ENCODE data around the gene PTPN5.
A peak's percentile ranks its signal among the peaks of the same experiment; 100 is the strongest.

The PTPN5 gene

GRCh38 chr11:18727479-18728236, 63.9 kb downstream of the PTPN5 start:
- Histone ChIP-seq H3K36me3 (replicated peaks; ENCODE audit: insufficient read depth, low read length) (no peaks in the 10 kb centered on the region), H3K4me1 (ENCODE audit: low read length) (0 out of 2 replicates have a peak, but pooled peaks cover 4% of the 10 kb centered on the region), H3K27me3 (replicated peaks; ENCODE audit: insufficient read depth, low read length) (no peaks in the 10 kb centered on the region), H2AFZ (ENCODE audit: low read length) (no peak overlapping the region), H3K27ac (ENCODE audit: low read length) (no peak overlapping the region), H3K9me3 (replicated peaks; ENCODE audit: insufficient read depth, low read length) (no peaks in the 10 kb centered on the region), H3K4me2 (ENCODE audit: low read depth, low read length) (no peak overlapping the region), H3F3A (ENCODE audit: insufficient read depth, low read length) (no peaks in the 10 kb centered on the region), H3K9ac (ENCODE audit: low read length) (no peak overlapping the region), H3K79me2 (ENCODE audit: low read length) (no peaks in the 10 kb centered on the region), H3K9me2 (replicated peaks; ENCODE audit: insufficient read depth, low read length) (no peaks in the 10 kb centered on the region), H4K20me1 (ENCODE audit: insufficient read depth, low read length) (no peaks in the 10 kb centered on the region), H3K4me3 (ENCODE audit: low read length) (no peak overlapping the region)
- DNase-seq = peak; percentile 28
- no peak for TF ChIP-seq EZH2 (optimal IDR thresholded peaks at IDR 0.05; ENCODE audit: low read depth, low read length)
- TF ChIP-seq EZH2phosphoT487 (IDR thresholded peaks at IDR 0.05; ENCODE audit: low read length) = no peak
- peak; percentile 83 for TF ChIP-seq CTCF (IDR thresholded peaks at IDR 0.05; ENCODE audit: low read length)

GRCh38 chr11:18726040-18726439, 65.6 kb downstream of the PTPN5 start, which contains the start of gene IGSF22:
IGSF22 (minus strand) TSS chr11:18726188; CDS start chr11:18724236, 1,952 bp downstream.
- Histone ChIP-seq H3F3A (ENCODE audit: insufficient read depth, low read length) (peaks cover 7% of the 10 kb centered on the region; the same call in 1 of the 2 replicates), H3K4me2 (ENCODE audit: low read depth, low read length) (no peak within 1 kb of the TSS), H4K20me1 (ENCODE audit: insufficient read depth, low read length) (no peaks in the 10 kb centered on the region), H3K9ac (ENCODE audit: low read length) (no peak within 1 kb of the TSS), H3K9me2 (replicated peaks; ENCODE audit: insufficient read depth, low read length) (no peaks in the 10 kb centered on the region), H3K27ac (ENCODE audit: low read length) (no peak within 1 kb of the TSS), H3K4me3 (ENCODE audit: low read length) (no peak within 1 kb of the TSS), H3K79me2 (ENCODE audit: low read length) (no peaks in the 10 kb centered on the region), H3K36me3 (replicated peaks; ENCODE audit: insufficient read depth, low read length) (no peaks in the 10 kb centered on the region), H3K27me3 (replicated peaks; ENCODE audit: insufficient read depth, low read length) (no peaks in the 10 kb centered on the region), H3K4me1 (ENCODE audit: low read length) (no peaks in the 10 kb centered on the region), H3K9me3 (replicated peaks; ENCODE audit: insufficient read depth, low read length) (no peaks in the 10 kb centered on the region), H2AFZ (ENCODE audit: low read length) (no peak within 1 kb of the TSS)
- DNase-seq = no peak
- TF ChIP-seq EZH2 (optimal IDR thresholded peaks at IDR 0.05; ENCODE audit: low read depth, low read length) (no peak), CTCF (IDR thresholded peaks at IDR 0.05; ENCODE audit: low read length) (no peak), EZH2phosphoT487 (IDR thresholded peaks at IDR 0.05; ENCODE audit: low read length) (no peak)

- H2AFZ ChIP-seq (ENCODE audit: low read length) = no peak overlapping the region
- H3K27me3 ChIP-seq (replicated peaks; ENCODE audit: insufficient read depth, low read length) = no peaks in the 10 kb centered on the region
- DNase-seq = no peak
- H3K4me1 ChIP-seq (ENCODE audit: low read length) = no peaks in the 10 kb centered on the region
- no peaks in the 10 kb centered on the region for H3K79me2 ChIP-seq (ENCODE audit: low read length)
- no peaks in the 10 kb centered on the region for H3K36me3 ChIP-seq (replicated peaks; ENCODE audit: insufficient read depth, low read length)
- H3K9ac ChIP-seq (ENCODE audit: low read length) = no peak overlapping the region
- H3K9me2 ChIP-seq (replicated peaks; ENCODE audit: insufficient read depth, low read length) = no peaks in the 10 kb centered on the region
- H3F3A ChIP-seq (ENCODE audit: insufficient read depth, low read length) = peaks cover 7% of the 10 kb centered on the region; the same call in 1 of the 2 replicates
- TF ChIP-seq EZH2 (optimal IDR thresholded peaks at IDR 0.05; ENCODE audit: low read depth, low read length) = no peak
- TF ChIP-seq CTCF (IDR thresholded peaks at IDR 0.05; ENCODE audit: low read length) = no peak
- TF ChIP-seq EZH2phosphoT487 (IDR thresholded peaks at IDR 0.05; ENCODE audit: low read length) = no peak
- H3K4me3 ChIP-seq (ENCODE audit: low read length) = no peak overlapping the region
- no peak overlapping the region for H3K4me2 ChIP-seq (ENCODE audit: low read depth, low read length)
- no peaks in the 10 kb centered on the region for H4K20me1 ChIP-seq (ENCODE audit: insufficient read depth, low read length)
- H3K27ac ChIP-seq (ENCODE audit: low read length) = no peak overlapping the region
- H3K9me3 ChIP-seq (replicated peaks; ENCODE audit: insufficient read depth, low read length) = no peaks in the 10 kb centered on the region
Measured at GRCh38 chr11:18723991-18724390, 67.6 kb downstream of the PTPN5 start.
